NCI-H1048 (cell line): ENCODE results near the gene ANKRD18B.
"Not testable (repeated sequence)": the region's sequence is repeated elsewhere in the genome, so short reads cannot be mapped to it uniquely, and the experiment has no call there.

Source experiments
- DNase-seq: peaks from one replicate; lab custom pipeline; 2025; lab: John Stamatoyannopoulos, UW

ANKRD18B gene

DNA sequence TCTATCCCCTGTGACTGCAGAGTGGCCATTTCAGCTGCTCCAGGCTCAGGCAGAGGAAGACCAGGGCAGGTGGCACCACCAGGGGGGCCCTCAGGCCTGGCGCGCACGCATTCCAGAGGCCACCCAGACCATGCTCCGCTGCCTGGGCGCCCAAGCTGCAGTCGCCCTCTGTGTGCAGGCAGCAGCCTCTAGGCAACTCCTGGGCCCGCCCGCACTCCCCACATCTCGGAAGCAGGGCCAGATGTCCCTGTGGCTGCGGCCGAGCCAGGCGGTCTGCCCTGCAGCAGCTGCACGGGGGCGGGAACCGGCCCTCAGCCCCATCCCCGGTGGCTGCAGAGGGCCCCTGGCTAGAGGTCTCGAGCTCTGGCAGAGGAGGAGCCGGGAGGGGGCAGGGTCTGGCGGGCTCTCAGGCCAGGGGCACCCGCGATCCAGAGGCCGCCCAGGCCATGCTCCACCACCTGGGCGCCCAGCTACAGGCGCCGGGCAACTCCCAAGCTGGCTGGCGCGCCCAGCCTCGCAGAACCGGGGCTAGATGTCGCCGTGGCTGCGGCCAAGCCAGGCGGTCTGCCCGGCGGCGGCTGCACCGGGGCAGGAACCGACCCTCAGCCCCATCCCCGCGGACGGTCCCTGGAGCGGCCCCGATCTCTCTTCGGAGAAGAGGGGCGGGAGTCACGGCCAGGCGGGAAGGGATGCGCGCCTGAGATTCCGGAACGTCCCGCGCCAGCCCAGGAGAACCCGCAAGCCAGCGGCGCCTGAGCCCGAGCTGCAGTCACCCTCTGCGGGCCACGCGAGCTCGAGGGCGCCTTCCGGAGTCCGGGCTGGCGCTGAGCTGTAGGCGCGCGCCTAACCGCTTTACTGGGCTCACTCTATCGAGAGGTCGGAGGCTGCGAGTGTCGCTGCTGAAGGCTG lies at the start of gene ANKRD18B:
TSS of gene ANKRD18B (plus strand) at position 855 of the 909 bp plus-strand sequence. CDS start 239 bp downstream, outside the sequence.
- DNase-seq = not testable (repeated sequence)

DNA sequence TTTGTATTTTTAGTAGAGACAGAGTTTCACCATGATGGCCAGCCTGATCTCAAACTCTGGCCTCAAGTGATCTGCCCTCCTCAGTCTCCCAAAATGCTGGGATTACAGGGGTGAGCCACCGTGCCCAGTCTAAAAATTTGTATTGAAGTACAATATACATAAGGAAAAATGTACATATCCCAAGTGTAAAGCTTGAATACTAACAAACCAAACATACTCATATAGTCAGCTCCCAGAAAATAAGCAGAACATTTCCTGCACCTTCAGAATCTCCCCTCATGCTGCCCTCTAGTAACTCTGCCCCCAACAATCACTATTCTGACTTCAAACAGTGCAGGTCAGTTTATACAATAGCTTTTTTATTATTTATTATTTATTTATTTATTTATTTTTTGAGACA lies 48.7 kb upstream of the ANKRD18B start:
- no peak for DNase-seq

DNA sequence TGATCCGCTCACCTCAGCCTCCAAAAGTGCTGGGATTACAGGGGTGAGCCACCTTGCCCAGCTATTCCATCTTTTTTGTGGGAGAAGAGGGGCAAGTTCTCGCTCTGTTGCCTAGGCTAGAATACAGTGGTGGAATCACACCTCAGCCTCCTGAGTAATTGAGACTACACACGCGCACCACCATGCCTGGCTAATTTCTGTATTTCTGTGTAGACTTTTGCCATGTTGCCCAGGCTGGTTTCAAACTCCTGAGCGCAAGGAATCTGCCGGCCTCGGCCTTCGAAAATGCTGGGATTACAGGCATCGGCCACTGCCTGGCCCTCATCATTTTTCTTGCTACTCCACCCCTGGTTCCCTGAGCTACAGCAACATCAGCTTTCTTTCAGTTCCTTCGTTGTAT lies 47.5 kb upstream of the ANKRD18B start:
- DNase-seq = no peak

DNA sequence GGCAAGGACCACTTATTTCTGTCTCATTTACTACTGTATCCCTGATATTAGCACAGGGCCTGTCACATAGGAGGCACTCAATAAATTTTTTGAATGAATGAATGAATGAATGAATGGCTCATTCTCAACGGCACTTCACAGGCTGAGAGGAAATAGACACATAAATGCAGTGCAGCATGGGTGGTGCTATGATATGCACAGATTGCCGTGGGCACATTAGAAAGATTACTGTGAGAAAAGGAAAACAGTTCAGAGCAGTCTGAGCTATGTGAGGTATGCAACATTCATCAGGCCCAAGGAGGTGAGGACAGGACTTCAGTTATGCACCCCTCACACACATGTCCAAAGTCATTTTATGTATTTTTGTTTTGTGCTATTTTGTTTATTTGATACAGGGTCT lies 43.9 kb upstream of the ANKRD18B start:
- DNase-seq = no peak

DNA sequence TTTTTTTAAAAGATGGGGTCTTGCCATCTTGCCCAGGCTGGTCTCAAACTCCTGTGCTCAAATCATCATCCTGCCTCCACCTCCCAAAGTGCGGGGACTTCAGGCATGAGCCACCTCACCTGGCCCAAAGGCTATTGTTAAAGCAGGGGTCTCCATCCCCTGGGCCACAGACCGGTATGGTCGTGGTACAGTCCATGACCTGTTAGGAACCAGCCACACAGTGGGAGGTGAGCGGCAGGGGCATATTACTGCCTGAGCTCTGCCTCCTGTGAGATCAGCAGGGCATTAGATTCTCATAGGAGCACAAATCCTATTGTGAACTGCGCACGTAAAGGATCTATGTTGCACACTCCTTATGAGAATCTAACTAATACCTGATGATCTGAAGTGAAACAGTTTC lies 43.1 kb upstream of the ANKRD18B start:
- no peak for DNase-seq

DNA sequence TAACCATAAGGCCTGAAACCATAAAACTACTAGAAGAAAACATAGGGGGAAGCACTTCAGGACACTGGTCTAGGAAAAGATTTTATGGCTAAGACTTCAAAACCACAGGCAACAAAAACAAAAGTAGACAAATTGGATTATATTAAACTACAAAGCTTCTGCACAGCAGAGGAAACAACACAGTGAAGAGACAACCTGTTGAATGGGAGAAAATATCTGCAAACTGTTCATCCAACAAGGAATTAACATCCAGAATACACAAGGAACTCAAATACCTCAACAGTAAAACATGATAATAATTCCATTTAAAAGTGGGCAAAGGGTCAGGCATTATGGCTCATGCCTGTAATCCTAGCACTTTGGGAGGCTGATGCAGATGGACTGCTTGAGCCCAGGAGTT lies 38.7 kb upstream of the ANKRD18B start:
- DNase-seq = not testable (repeated sequence)

DNA sequence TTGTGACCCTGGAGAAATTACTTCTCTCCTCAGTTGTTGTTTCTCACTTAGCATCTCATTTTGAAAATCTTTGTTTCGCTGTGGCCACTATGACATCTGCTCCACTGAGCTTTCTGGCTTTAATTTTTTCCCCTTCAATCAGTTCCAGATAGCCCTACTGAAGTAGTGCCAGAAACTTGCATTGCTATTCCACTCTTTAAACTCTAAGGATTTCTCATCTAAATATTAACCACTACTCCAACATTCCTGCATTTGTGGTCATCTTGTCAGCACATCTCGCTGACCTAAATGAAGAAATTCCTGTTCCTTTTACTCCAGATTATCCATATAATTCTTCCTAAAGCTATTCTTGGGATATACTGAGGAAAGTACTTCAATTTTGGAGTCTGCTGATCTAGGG lies 35.0 kb upstream of the ANKRD18B start:
- DNase-seq = no peak

DNA sequence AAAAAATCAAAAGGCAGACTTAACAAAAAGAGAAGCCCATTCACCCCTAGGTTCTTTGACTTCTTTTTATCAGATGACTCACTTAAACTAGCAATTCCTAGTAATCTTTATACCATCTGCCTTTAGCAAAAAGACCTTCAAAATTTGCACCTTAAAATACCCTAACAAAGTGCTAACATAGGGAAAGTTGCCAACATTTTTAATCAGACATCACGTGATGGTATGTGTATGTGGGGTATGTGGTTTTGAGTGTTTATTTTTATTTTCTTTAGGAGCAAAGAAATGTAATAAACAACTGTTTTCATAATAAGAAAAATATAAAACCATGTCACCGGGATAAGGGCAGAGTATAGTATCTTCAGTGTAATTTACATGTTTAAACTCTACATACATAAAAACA lies 30.2 kb upstream of the ANKRD18B start:
- DNase-seq = not testable (repeated sequence)

DNA sequence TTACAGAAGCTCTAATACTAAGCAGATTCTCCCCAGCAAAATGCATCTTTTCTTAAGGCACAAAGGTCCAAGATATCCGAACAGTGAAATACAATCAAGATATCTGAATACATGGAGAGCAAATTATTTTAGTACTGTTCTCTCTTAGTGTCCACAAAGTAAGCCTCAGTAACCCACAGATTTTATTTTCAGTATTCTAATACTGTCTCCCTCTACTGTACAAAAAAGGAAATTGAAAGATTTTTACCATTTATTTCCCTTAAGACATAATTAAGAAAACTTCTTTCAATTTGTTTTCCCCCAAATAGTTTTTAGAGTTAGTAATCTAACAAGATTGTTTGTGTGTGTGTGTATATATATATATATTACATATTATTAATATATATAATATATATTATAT lies 25.7 kb upstream of the ANKRD18B start:
- DNase-seq = no peak

DNA sequence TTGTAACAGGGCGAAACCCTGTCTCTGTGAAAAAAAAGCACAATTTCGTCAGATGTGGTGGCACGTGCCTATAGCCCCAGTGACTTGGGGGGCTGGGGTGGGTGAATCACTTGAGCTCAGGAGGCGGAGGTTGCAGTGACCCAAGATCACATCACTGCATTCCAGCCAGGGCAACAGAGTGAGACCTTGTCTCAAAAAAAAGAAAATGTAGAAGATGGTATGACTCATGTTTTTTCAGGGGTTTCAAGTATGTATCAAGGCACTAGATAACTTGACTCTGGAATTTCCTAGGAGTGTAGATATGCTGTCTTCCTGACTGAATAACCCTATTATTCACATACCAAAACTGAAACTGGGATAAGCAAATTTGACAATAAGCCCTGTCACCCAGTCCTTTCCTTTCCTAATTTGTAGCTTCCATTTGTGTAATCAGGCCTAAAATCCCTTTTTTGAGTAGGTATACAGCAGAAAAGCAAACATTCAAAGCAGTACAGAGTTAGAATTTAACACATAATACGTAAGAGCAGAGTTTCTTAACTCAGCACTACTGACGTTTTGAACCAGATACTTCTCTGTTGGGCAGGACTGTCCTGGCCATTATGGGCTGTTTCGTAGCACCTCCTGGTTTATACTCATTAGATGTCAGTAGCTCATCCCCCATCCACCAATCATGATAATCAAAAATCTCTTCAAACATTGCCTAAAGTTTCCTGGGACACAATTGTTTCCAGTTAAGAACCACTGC lies 17.3 kb upstream of the ANKRD18B start:
- peak; percentile 22 for DNase-seq

DNA sequence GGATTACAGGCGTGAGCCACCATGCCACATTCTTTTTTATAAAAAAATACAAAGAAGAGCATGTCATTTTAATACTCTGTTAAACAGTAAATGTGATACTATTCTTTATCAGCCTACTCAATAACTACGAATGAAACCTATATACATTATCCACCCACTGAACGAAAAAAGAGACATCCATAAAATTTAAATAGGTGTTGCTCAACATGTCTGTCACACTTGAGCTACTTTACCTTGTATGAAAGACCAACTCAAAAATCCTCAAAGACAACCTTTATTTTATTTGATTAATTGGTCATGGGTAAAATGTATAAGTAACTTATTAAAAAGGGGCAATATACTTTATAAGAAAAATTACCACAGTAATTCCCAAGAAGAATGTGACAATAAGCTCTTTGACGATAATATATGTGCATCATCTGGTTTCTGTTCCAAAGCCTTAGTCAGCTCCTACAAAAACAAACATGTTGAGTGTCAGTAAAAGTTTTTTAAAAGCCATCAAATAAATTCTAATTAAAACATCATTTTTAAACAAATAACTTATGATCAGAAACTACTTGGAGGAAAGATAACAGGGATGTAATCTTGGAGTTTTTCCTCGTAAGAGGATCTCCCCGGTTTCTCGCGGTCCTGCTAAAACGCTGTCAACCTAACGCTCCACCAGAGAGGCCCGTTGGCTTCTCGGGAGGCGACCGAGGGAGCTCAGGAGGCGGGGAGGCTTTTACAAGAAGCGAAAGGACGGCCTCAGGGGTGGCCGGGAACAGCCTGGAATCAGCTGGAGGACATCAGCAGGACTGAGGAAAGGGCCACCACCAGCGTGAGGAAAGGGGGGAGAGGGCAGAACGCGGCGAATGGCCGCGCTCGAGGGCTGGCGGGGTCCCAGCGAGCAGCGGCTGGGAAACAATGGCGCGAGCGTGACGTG lies 13.5 kb upstream of the ANKRD18B start:
- DNase-seq = peak; percentile 22

DNA sequence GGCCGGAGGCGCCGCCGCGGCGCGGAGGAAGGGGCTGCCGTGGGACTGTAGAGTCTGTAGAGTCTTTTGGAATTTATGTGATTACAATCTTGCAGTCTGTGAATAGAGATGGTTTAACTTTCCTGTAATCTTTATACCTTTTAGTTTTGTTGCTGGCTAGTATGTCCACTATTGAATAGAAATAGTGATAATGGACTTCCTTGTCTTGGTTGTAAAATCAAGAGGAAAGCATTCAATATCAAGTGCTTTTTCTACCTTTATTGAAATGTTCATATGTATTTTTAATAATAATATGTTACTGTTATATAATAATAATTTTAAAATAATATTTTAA lies 12.9 kb upstream of the ANKRD18B start:
- DNase-seq = not testable (repeated sequence)

DNA sequence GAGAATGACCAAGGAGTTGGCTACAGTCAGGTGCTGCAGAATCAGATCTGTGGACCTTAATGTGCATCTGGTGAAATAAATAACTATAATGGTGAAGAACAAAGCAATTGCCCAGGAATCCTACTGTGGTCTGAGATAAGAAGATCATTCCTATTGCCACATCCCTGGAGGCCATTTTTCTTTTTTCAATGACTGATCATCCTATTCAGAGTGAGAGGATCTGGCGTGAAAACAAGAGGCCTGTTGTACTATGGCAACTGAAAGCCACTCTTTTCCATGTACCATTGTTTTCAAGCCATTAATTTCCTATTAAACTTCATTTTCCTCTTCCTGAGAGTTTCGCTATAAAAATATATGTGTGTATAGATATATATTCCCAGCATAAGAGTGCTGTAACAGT lies 11.5 kb upstream of the ANKRD18B start:
- DNase-seq = not testable (repeated sequence)

DNA sequence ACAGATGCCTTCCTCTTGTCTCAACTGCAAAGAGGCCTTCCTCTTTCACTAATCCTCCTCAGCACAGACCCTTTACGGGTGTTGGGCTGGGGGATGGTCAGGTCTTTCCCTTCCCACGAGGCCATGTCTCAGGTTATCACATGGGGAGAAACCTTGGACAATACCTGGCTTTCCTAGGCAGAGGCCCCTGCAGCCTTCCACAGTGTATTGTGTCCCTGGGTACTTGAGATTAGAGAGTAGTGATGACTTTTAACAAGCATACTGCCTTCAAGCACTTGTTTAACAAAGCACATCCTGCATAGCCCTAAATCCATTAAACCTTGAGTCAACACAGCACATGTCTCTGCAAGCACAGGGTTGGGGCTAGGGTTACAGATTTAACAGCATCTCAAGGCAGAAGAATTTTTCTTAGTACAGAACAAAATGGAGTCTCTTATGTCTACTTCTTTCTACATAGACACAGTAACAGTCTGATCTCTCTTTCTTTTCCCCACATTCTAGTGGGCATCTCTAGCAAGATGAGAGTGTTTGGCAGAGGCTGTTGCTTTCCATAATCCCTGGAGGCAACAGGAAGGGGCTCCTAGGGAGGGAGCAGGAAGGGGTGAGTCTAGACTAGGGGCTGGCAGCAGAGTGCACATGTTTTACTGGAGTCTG lies 8.6 kb upstream of the ANKRD18B start:
- DNase-seq = not testable (repeated sequence)

DNA sequence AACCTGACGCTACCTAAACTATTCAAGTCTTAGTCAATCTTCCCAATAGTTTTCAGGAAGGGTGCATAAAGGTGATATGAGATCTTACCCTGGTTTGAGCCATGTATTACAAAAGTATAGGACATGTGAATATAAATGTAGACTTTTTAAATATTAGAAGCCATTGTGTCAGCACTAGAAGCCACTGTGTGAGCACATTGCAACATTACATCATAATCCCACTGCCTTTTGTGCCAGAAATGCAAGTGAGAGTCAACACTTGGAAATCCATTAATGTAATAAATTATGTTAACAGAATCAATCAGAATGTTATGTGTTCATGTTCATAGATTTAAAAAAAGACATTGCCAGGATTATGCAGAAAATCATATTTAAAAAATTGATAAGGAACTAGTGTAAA lies 7.7 kb upstream of the ANKRD18B start:
- not testable (repeated sequence) for DNase-seq

DNA sequence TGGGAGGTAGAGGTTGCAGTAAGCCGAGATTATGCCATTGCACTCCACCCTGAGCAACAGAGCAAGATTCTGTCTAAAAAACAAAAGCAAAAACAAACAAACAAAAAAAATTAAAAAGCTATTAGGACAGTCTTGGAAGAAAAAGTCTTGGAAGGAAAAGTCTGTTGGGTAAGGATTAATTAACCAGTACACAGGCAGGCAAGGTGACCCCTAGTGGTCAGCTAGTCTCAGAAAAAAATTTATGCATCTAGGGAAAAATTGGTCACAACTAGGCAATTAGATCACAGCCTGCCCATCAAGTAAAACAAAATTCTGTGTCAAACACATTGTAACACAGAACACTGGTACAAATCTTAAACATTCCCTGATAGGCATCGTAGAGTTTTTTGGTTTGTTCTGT lies 6.7 kb upstream of the ANKRD18B start:
- DNase-seq = no peak

DNA sequence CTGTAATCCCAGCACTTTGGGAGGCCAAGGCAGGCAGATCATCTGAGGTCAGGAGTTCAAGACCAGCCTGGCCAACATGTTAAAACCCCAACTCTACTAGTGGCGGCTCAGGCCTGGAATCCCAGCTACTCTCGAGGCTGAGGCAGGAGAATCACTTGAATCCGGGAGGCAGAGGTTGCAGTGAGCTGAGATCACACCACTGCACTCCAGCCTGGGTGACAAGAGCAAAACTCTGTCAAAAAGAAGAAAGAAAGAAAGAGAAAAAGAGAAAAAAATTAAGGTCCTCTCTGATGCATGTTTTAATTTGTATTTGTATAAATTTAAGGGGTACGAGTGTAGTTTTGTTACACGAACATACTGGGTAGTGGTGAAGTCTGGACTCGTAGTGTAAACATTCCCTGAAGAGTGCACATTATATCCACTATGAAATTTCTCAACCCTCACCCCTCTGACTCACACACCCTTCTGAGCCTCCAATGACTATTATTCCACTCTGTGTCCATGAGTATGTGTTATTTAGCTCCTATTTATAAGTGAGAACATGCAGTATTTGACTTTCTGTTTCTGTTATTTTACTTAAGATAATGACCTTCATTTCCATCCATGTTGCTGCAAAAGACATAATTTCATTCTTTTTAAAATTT lies 6.0 kb upstream of the ANKRD18B start:
- not testable (repeated sequence) for DNase-seq

DNA sequence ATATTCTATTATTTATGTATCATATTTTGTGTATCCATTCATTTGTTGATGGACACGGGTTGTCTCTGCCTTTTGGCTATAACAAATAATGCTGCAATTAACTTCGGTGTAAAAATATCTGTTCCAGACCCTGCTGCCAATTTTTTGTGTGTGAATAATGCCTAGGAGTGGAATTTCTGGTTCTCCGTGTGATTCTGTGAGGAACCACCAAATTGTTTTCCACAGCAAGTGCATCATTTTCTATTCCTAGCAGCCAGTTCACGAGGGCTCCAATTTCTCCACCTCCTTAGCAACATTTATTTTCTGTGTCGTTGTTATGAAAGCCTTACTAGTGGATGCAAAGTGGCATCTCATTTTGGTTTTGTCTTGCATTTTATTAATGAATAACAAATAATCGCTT lies 2.2 kb upstream of the ANKRD18B start:
- DNase-seq = not testable (repeated sequence)

DNA sequence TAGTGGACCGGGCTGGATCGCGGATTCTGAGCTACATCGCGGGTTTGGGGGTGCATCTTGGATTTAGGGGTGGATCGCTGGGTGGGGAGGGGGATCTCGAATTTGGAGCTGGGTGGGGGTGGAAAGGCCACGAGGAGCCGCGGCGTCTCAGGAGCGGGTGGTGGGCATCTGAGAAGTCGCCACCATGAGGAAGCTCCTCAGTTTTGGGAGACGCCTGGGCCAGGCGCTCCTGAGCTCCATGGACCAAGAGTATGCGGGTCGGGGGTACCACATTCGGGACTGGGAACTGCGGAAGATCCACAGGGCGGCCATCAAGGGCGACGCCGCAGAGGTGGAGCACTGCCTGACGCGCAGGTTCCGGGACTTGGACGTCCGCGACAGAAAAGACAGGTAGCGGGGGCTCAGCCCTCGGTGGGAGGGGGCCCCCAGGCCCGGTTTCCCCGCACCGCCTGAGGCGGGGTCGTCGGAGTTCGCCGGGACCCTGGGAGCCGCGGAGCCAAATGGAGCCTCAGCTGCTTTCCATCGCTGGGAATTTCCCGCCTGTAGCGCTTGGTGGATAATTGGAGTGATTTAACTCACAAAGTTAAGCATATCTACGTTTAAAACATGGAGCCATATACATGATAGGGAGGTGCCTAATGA lies 376 bp downstream of the ANKRD18B start:
- no peak for DNase-seq

DNA sequence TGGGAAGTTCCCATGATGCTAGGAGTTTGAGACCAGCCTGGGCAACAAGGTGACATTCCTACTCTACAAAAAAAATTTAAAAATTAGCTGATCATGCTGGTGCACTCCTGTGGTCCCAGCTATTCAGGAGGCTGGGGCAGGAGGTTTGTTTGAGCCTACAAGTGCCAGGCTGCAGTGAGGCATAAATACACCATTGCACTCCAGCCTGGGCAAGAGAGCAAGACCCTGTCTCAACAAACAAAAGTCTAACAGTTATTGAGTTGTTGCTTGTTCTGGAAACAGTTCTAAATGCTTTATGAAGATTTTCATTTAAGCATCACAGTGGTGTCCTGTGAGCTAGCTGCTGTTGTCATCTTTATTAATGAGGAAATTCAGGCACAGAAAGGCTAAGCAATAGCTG lies 4.0 kb downstream of the ANKRD18B start:
- DNase-seq = not testable (repeated sequence)

DNA sequence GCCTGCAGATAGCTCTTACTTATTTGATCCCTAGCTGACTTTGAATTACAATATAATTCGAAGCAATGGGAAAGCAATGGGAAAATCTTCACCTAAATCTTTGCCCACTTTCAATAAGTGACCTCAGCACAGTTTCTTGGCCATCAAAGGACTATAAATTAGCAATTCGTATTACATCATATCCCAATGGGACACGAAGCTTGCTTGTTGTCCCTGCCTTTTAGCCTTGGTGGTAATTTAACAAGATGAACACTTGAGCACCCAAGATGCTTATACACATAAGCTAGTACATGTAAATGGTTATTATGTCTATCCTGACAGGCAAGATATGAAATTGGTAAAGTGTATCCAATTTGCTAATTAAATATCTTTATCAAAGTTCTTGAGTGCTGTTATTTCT lies 9.9 kb downstream of the ANKRD18B start:
- not testable (repeated sequence) for DNase-seq
